ENCODE data around the gene FRMD4A. TPM values are rescaled to one million over a fixed set of nuclear protein-coding genes. Genes with fewer than 3 reads are reported as not detected.

FRMD4A gene
- total and polyA plus RNA-seq, 11 donors = 12.2 to 58.1 (median 28.1) TPM

GRCh38 chr10:14146025-14146424 lies 184.7 kb downstream of the FRMD4A start:
- H3K27ac ChIP-seq = no peak overlapping the region
- H3K36me3 ChIP-seq = no peaks in the 10 kb centered on the region
- 67 to 75% (median 71%) methylated on average over 3 of the region's 3 CpGs for WGBS, 4 donors
- no peak for DNase-seq
- intact Hi-C loops (cut with DNase I) = no loop called here
- no peak overlapping the region for H3K4me3 ChIP-seq
- TF ChIP-seq POLR2A (IDR thresholded peaks at IDR 0.05) = no peak
- TF ChIP-seq CTCF (IDR thresholded peaks at IDR 0.05) = no peak
- H3K27me3 ChIP-seq = peaks cover 0 to 11% (median 4%) of the 10 kb centered on the region in 9 donors
- no peaks in the 10 kb centered on the region for H3K9me3 ChIP-seq
- ATAC-seq = no peak
- H3K4me1 ChIP-seq = no peaks in the 10 kb centered on the region

- 71 to 85% (median 80%) methylated on average over 4 of the region's 4 CpGs for WGBS, 4 donors
- intact Hi-C loops (cut with DNase I) = no loop called here
Measured at GRCh38 chr10:14144451-14144850, 186.3 kb downstream of the FRMD4A start.

GRCh38 chr10:14142606-14143250 lies 188.0 kb downstream of the FRMD4A start:
- Histone ChIP-seq H3K4me3 (no peak overlapping the region), H3K4me1 (no peaks in the 10 kb centered on the region), H3K27me3 (peaks cover 0 to 9% (median 4%) of the 10 kb centered on the region in 9 donors), H3K9me3 (no peaks in the 10 kb centered on the region), H3K36me3 (no peaks in the 10 kb centered on the region), H3K27ac (no peak overlapping the region)
- ATAC-seq (no peak), DNase-seq (no peak)
- WGBS, 4 donors = 64 to 95% (median 85%) methylated on average over 4 of the region's 4 CpGs
- intact Hi-C loops (cut with DNase I) = no loop called here
- TF ChIP-seq POLR2A (IDR thresholded peaks at IDR 0.05) (no peak), CTCF (IDR thresholded peaks at IDR 0.05) (no peak)

More at GRCh38 chr10:14144451-14144850, 186.3 kb downstream of the FRMD4A start:
- Histone ChIP-seq H3K4me3 (no peak overlapping the region), H3K9me3 (no peaks in the 10 kb centered on the region), H3K4me1 (no peaks in the 10 kb centered on the region), H3K36me3 (no peaks in the 10 kb centered on the region), H3K27ac (no peak overlapping the region), H3K27me3 (peaks cover 0 to 9% (median 4%) of the 10 kb centered on the region in 9 donors)
- TF ChIP-seq POLR2A (IDR thresholded peaks at IDR 0.05) (no peak), CTCF (IDR thresholded peaks at IDR 0.05) (no peak)
- no peak for ATAC-seq
- no peak for DNase-seq

- no peak for TF ChIP-seq POLR2A (IDR thresholded peaks at IDR 0.05)
- no peak for TF ChIP-seq CTCF (IDR thresholded peaks at IDR 0.05)
- no peaks in the 10 kb centered on the region for H3K4me1 ChIP-seq
Measured at GRCh38 chr10:14141283-14141682, 189.4 kb downstream of the FRMD4A start.

More at GRCh38 chr10:14141283-14141682, 189.4 kb downstream of the FRMD4A start:
- H3K9me3 ChIP-seq = no peaks in the 10 kb centered on the region
- WGBS, 4 donors = 86 to 89% (median 87%) methylated on average over 5 of the region's 5 CpGs
- H3K27ac ChIP-seq = no peak overlapping the region
- ATAC-seq (no peak), DNase-seq (no peak)
- no peak overlapping the region for H3K4me3 ChIP-seq
- peaks cover 0 to 9% (median 4%) of the 10 kb centered on the region in 9 donors for H3K27me3 ChIP-seq
- intact Hi-C loops (cut with DNase I) = no loop called here
- H3K36me3 ChIP-seq = no peaks in the 10 kb centered on the region

All from heart left ventricle (tissue), 16 donors.